Lower lobe of right lung (tissue), 2 donors: ENCODE results near the gene AOPEP. TPM values are rescaled to one million over a fixed set of nuclear protein-coding genes. Genes with fewer than 3 reads are reported as not detected.
A peak's percentile ranks its signal among the peaks of the same experiment; 100 is the strongest.

Source experiments
- ATAC-seq, 2 donors: fragments of 200-7000 bp; cut with Tn5 transposase; one replicate each; pipeline ENCODE4 v1.9.1; 2020 to 2022; ENCODE audit warnings: mild to moderate bottlenecking in 2 of 2, moderate library complexity in 2 of 2
- DNase-seq: peaks from one replicate; pipeline ENCODE4 v3.0.0-alpha.2; 2020
- H3K27ac ChIP-seq: fragments of 200-600 bp; one replicate; pipeline ENCODE4 v1.8.0; 2022
- H3K27me3 ChIP-seq: fragments of 200-600 bp; one replicate; pipeline ENCODE4 v1.8.0; 2022; ENCODE audit warnings: low read depth
- H3K36me3 ChIP-seq: fragments of 200-600 bp; one replicate; pipeline ENCODE4 v1.8.0; 2022; ENCODE audit warnings: mild to moderate bottlenecking
- H3K4me1 ChIP-seq: fragments of 200-600 bp; one replicate; pipeline ENCODE4 v1.8.0; 2022
- H3K4me3 ChIP-seq: fragments of 200-600 bp; one replicate; pipeline ENCODE4 v1.8.0; 2022; ENCODE audit warnings: mild to moderate bottlenecking
- H3K9me3 ChIP-seq: fragments of 200-600 bp; one replicate; pipeline ENCODE4 v1.8.0; 2022
- intact Hi-C: fragments of 100-400 bp; cut with DNase I; formaldehyde crosslinking; loops from one replicate; pipeline ENCODE4 v1.11.0; 2022
- total RNA-seq: library from RNA; stranded (reverse); fragmentation: NEBNext Ultra II Directional; extraction: Animal tissue kit (Norgen Biotek cat#: 25700); gene quantifications from one replicate; pipeline ENCODE4 v1.2.1, GENCODE V29; 2021
- TF ChIP-seq, protein P1 (sequence below): fragments of 200-600 bp; IDR thresholded peaks from one replicate; pipeline ENCODE4 v1.8.0; 2022; ENCODE audit warnings: antibody characterized with exemption, mild to moderate bottlenecking
- donor health status: DM: no; HTN: yes; CAD: no; lungs with severe emphysema.

Gene AOPEP
- total RNA-seq, 1 donor from 2014 or later = 63.7 TPM

DNA sequence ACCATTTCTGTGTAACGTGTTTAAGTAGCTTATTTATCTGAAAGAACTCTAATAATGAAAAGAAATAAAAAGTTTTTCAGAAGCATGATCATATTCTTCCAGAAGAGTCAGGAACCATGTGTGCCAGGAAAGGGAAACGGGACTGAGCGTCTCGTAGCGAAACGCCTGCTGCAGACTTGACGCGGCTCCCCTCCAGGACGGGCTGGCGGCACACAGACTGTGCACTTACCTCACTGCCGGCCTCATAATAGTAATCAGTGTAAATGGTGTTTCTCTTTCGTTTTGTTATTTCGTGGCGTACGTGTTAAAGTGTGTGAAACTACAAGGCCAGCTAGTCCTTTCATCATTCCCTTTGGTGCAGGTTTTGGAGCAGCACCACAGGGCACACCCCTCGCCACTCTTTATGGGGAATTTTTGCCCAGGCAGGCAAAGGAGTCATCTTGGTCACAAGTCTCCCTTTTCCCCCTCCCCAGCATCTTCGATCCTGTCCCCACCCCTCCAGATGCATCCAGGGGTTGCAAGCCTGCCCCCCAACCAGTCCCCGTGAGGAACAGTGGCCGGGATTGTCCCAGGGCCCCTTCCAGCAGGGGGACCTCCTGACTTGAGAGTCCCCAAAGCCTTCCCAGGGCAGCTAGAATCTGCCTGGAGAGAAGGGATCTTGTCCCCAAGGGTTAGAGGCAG, 357.9 kb downstream of the AOPEP start:
- Histone ChIP-seq H3K4me1 (peaks cover 22% of the 10 kb centered on the region), H3K27me3 (no peaks in the 10 kb centered on the region), H3K9me3 (no peaks in the 10 kb centered on the region), H3K4me3 (no peak overlapping the region), H3K27ac (no peak overlapping the region), H3K36me3 (peaks cover 77% of the 10 kb centered on the region)
- TF ChIP-seq, protein P1, sequence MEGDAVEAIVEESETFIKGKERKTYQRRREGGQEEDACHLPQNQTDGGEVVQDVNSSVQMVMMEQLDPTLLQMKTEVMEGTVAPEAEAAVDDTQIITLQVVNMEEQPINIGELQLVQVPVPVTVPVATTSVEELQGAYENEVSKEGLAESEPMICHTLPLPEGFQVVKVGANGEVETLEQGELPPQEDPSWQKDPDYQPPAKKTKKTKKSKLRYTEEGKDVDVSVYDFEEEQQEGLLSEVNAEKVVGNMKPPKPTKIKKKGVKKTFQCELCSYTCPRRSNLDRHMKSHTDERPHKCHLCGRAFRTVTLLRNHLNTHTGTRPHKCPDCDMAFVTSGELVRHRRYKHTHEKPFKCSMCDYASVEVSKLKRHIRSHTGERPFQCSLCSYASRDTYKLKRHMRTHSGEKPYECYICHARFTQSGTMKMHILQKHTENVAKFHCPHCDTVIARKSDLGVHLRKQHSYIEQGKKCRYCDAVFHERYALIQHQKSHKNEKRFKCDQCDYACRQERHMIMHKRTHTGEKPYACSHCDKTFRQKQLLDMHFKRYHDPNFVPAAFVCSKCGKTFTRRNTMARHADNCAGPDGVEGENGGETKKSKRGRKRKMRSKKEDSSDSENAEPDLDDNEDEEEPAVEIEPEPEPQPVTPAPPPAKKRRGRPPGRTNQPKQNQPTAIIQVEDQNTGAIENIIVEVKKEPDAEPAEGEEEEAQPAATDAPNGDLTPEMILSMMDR = no peak
- intact Hi-C loops = no loop called here
- DNase-seq (no peak), ATAC-seq (no peak)

DNA sequence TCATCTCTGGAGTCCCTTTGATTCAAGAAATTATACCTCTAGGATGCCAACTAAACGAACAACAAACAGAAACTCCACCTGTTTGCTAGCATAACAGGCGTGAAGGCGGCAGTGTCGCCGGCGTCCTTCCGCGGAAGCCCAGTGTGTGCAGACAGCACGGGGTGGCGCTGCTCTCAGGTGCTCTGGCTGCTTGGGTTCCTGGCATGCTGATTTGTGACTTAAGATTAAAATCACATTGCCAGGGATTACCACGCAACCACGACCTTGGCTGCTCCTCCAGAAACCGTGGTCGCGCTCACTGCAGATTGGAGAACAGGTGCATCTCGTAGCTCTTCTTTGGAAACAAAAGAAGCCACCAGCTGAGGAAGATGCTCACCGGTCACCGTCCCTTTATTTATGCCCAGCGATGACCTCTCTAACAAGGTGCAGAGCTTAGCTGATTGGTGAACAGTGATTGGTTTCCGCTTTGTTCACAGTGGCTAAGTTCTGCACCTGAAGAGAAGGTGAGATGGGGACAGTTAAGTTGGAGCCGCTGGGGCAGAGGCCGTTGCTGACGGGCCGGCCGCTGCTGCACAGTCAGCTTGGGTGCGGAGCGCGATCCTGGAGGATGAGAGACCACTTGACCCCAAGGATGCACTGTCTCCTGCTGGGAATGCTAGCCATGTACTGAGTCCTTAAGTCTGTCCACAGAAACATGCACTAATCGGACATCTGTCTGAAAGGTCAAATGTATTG, 358.7 kb downstream of the AOPEP start:
- intact Hi-C loops = no loop called here
- no peaks in the 10 kb centered on the region for H3K9me3 ChIP-seq
- no peak overlapping the region for H3K27ac ChIP-seq

DNA sequence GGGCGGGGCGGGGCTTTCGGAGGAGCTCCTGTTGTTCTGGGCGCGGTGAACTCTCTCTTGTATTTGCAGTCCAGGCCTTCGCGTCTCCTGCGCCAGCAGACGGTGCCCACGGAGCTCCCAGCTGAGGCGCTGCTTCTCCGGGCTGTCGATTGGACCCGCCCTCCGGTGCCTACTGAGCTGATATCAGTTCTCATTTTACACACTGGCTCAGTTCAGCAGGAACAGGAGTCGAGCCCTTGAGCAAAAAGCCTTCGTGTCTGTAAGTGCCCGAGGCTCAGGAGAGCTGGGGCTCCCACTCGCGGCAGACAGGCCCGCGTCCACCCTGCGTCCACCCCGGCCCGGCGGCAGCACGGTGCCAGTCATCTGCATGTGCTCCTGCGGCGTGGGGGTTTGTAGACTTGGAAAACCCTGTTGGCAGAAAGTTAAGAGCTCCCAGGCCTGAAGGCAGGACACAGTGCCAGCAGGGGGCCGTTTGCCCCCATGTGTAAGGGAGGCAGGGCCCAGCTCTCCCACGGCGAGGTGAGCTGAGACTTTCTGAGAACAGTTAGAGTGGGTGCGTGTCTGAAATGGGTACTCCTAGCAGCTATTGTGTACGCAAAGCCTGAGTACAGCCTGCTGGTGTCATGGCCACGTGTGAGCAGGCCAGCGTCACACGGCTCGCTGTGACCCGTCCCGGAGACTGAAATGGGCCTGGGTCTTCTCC, 359.5 kb downstream of the AOPEP start:
- H3K4me1 ChIP-seq = peaks cover 32% of the 10 kb centered on the region
- no peaks in the 10 kb centered on the region for H3K27me3 ChIP-seq
- H3K9me3 ChIP-seq = no peaks in the 10 kb centered on the region
- no peak for ATAC-seq
- H3K27ac ChIP-seq = no peak overlapping the region
- H3K36me3 ChIP-seq = peaks cover 68% of the 10 kb centered on the region
- intact Hi-C loops = no loop called here
- TF ChIP-seq, protein P1 = no peak
- H3K4me3 ChIP-seq = no peak overlapping the region
- no peak for DNase-seq

More for the DNA sequence above, 358.7 kb downstream of the AOPEP start:
- TF ChIP-seq, protein P1 = no peak
- Histone ChIP-seq H3K36me3 (peaks cover 75% of the 10 kb centered on the region), H3K4me1 (peaks cover 24% of the 10 kb centered on the region), H3K4me3 (no peak overlapping the region), H3K27me3 (no peaks in the 10 kb centered on the region)
- DNase-seq (no peak), ATAC-seq (no peak)

DNA sequence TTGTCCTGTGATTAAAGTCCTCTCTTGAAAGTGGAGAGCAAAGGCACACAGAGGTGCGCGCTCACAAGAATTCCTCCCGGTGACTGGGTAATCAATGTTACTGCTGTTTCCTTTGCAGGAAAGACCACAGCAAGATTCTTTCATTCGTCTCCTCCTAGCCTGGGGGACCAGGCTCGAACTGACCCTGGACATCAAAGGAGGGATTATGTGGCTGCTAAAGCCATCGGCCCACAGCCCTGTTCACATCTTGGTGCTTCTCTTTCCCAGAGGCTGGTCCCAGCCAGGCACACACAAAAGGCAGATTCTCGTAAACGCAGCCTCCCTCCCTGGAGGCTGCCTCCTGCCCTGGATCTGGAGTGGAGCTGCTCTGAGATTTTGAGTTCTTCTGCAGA, 360.1 kb downstream of the AOPEP start:
- ATAC-seq = no peak
- intact Hi-C loops = no loop called here
- H3K9me3 ChIP-seq = no peaks in the 10 kb centered on the region

DNA sequence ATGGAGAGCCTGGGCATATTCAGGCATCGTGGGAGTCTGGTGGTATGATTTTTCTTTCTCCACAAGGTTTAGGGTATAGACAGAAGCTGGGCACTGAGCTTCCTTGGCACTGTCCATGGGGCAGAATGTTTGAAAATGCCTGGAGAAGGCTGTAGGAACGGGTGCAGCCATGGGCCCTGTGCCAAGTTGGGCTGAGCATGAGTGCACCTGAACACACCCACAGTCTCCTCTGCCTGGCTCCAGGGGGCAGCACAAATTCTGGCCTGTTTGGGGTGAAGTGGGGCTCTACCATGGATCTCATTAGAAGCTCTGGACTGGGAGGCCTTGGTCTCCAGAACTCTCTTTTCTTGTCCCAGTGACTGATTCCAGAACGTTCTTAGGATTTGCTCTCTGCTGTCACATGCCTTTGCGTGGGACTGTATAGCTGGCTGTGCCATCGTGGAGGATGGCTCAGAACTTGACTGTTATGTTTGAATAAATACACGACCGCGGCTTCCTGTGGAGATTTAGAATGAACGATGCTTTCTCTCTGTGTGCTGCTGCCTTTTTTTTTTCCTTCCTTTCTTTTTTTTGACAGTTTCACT, 361.3 kb downstream of the AOPEP start:
- TF ChIP-seq, protein P1 = no peak
- Histone ChIP-seq H3K27me3 (no peaks in the 10 kb centered on the region), H3K9me3 (no peaks in the 10 kb centered on the region), H3K27ac (no peak overlapping the region), H3K36me3 (peaks cover 51% of the 10 kb centered on the region), H3K4me3 (no peak overlapping the region), H3K4me1 (peaks cover 49% of the 10 kb centered on the region)
- intact Hi-C loops = no loop called here
- DNase-seq (peak; percentile 69), ATAC-seq (peak; percentile 18 to 25)

More for the DNA sequence above, 360.1 kb downstream of the AOPEP start:
- Histone ChIP-seq H3K4me3 (no peak overlapping the region), H3K27ac (no peak overlapping the region), H3K27me3 (no peaks in the 10 kb centered on the region), H3K36me3 (peaks cover 63% of the 10 kb centered on the region), H3K4me1 (peaks cover 37% of the 10 kb centered on the region)
- no peak for DNase-seq
- TF ChIP-seq, protein P1 = no peak
